Endothelial cell of umbilical vein (primary cell): ENCODE results near the gene MOBP. TPM values are rescaled to one million over a fixed set of nuclear protein-coding genes. Genes with fewer than 3 reads are reported as not detected.

Source experiments
- BruUV-seq: library from RNA; stranded (reverse); fragments of 400-500 nt; replicated peaks from 2 replicates; lab custom pipeline; 2021; lab: Mats Ljungman, UMichigan
- CTCF ChIA-PET: fragments of 300-600, 350-600 bp; sonication (Branson Sonifier 250); formaldehyde crosslinking; loops from one replicate; lab custom pipeline; 2021; ENCODE audit warnings: antibody characterized with exemption, inconsistent platforms; lab: Charles Lee
- POLR2A ChIA-PET: fragments of 300-600, 350-600 bp; sonication (Branson Sonifier 250); formaldehyde crosslinking; loops from one replicate; lab custom pipeline; 2021; ENCODE audit warnings: antibody characterized with exemption, inconsistent platforms; lab: Charles Lee
- DNase-seq: peaks from one replicate; pipeline ENCODE4 v3.0.0-alpha.2; 2011; ENCODE audit warnings: low read depth, low spot score
- FAIRE-seq: peaks from 2 replicates; lab custom pipeline; 2011; peaks lifted over from hg19 to GRCh38; lab: Jason Lieb, UNC
- H2AFZ ChIP-seq: 2 replicates; pipeline ENCODE4 v1.6.0; 2012; ENCODE audit warnings: low read depth, low read length, control low read depth, inconsistent platforms
- H3K27ac ChIP-seq: 2 replicates; pipeline ENCODE4 v1.5.1; 2011; ENCODE audit warnings: low read depth, mild to moderate bottlenecking, control low read depth, low read length, moderate library complexity; ENCODE audit not compliant: insufficient read depth
- H3K27me3 ChIP-seq, 2 experiments: 2 replicates each; pipeline versions ENCODE4 v1.6.0 to v1.6.1; 2011; ENCODE audit warnings: low read length in 2 of 2, mixed read lengths in 1 of 2; ENCODE audit not compliant: control insufficient read depth in 2 of 2, insufficient read depth in 2 of 2
- H3K36me3 ChIP-seq, 2 experiments: 2 replicates in 1 of 2; 3 replicates in 1 of 2; pipeline ENCODE4 v1.5.1; 2011; ENCODE audit warnings: low read length in 2 of 2, mild to moderate bottlenecking in 1 of 2, moderate library complexity in 1 of 2; ENCODE audit not compliant: control insufficient read depth in 2 of 2, insufficient read depth in 2 of 2; ENCODE audit errors: extremely low read depth in 1 of 2
- H3K4me1 ChIP-seq: 3 replicates; pipeline ENCODE4 v1.5.1; 2011; ENCODE audit warnings: mild to moderate bottlenecking, low read length; ENCODE audit not compliant: control insufficient read depth, insufficient read depth; ENCODE audit errors: extremely low read depth
- H3K4me2 ChIP-seq: 2 replicates; pipeline ENCODE4 v1.6.1; 2011; ENCODE audit warnings: low read length, control low read depth, mixed read lengths; ENCODE audit not compliant: insufficient read depth
- H3K4me3 ChIP-seq, 3 experiments: fragments of 200-600 bp in 1 of 3; sonication (generic), shearing (Covaris generic) in 1 of 3; replicated peaks in 1 of 3; 2 replicates each; pipeline ENCODE4 v1.5.1; 2011 to 2016; ENCODE audit warnings: control low read depth in 3 of 3, low read length in 3 of 3, mild to moderate bottlenecking in 2 of 3, inconsistent platforms in 1 of 3, low read depth in 1 of 3, moderate library complexity in 1 of 3; ENCODE audit not compliant: insufficient read depth in 1 of 3
- H3K79me2 ChIP-seq: 2 replicates; pipeline ENCODE4 v1.6.0; 2012; ENCODE audit warnings: low read length, inconsistent platforms; ENCODE audit not compliant: control insufficient read depth, insufficient read depth
- H3K9ac ChIP-seq: replicated peaks from 2 replicates; pipeline ENCODE3; 2011; ENCODE audit warnings: low read length, control low read depth; ENCODE audit not compliant: insufficient read depth; ENCODE audit errors: extremely low read depth
- H3K9me1 ChIP-seq: replicated peaks from 3 replicates; pipeline ENCODE4 v1.6.0; 2011; ENCODE audit warnings: mild to moderate bottlenecking, low read length; ENCODE audit not compliant: control insufficient read depth, insufficient read depth; ENCODE audit errors: extremely low read depth
- H3K9me3 ChIP-seq: replicated peaks from 2 replicates; pipeline ENCODE4 v1.5.1; 2012; ENCODE audit warnings: low read length, inconsistent platforms; ENCODE audit not compliant: control insufficient read depth, insufficient read depth
- H4K20me1 ChIP-seq: replicated peaks from 2 replicates; pipeline ENCODE3; 2011; ENCODE audit warnings: mild to moderate bottlenecking, low read length; ENCODE audit not compliant: control insufficient read depth, insufficient read depth; ENCODE audit errors: extremely low read depth
- EZH2 ChIP-seq: IDR thresholded peaks from 2 replicates; pipeline ENCODE4 v1.6.1; 2012; ENCODE audit warnings: borderline replicate concordance, low read depth, mild to moderate bottlenecking, moderate library complexity, low read length, inconsistent platforms; ENCODE audit not compliant: severe bottlenecking
- FOS ChIP-seq: IDR thresholded peaks from 2 replicates; pipeline ENCODE4 v1.6.1; 2011; ENCODE audit warnings: mild to moderate bottlenecking, low read length, moderate library complexity, borderline replicate concordance; ENCODE audit not compliant: insufficient read depth
- GATA2 ChIP-seq: IDR thresholded peaks from 2 replicates; pipeline ENCODE4 v1.7.0; 2011; ENCODE audit warnings: low read depth, mild to moderate bottlenecking, moderate library complexity, mixed read lengths, low read length; ENCODE audit not compliant: insufficient read length, insufficient read depth
- JUN ChIP-seq: IDR thresholded peaks from 2 replicates; pipeline ENCODE4 v1.6.1; 2011; ENCODE audit warnings: borderline replicate concordance, low read depth; ENCODE audit not compliant: insufficient read length, insufficient read depth
- MAX ChIP-seq: IDR thresholded peaks from 2 replicates; pipeline ENCODE4 v1.6.1; 2011; ENCODE audit not compliant: insufficient read depth, insufficient read length
- MYC ChIP-seq: IDR thresholded peaks from one replicate; pipeline ENCODE4 v1.6.1; 2011; ENCODE audit warnings: mild to moderate bottlenecking, low read depth, low read length
- POLR2A ChIP-seq: IDR thresholded peaks from 2 replicates; pipeline ENCODE4 v1.6.1; 2012; ENCODE audit warnings: low read depth, mild to moderate bottlenecking, control low read depth, low read length
- POLR2AphosphoS5 ChIP-seq: IDR thresholded peaks from 2 replicates; pipeline ENCODE4 v1.6.1; 2012; ENCODE audit warnings: low read depth, mild to moderate bottlenecking, control low read depth, low read length, moderate library complexity; ENCODE audit not compliant: insufficient read depth
- dilution Hi-C: fragments of 300-500 bp; cut with MboI; formaldehyde crosslinking; loops from one replicate; pipeline ENCODE4 v1.15.0; 2019; ENCODE audit warnings: low sequenced_read_pairs; ENCODE audit not compliant: extremely low pct_ligation_motif_present
- intact Hi-C: fragments of 100-400 bp; cut with micrococcal nuclease; formaldehyde crosslinking; loops from one replicate; pipeline ENCODE4 v1.10.0; 2022
- polyA plus RNA-seq, 4 experiments: library from polyadenylated mRNA; depleted of rRNA in 3 of 4; stranded (reverse) in 3 of 4; unstranded in 1 of 4; fragments of >200 nt; gene quantifications; 2 replicates each; pipeline versions ENCODE4 v1.2.1 to v1.2.3, GENCODE V29; 2011 to 2012; ENCODE audit warnings: missing spikeins in 1 of 4
- total RNA-seq: library from RNA; stranded (reverse); gene quantifications from 2 replicates; pipeline ENCODE4 v1.2.3, GENCODE V29; 2021
- TF ChIP-seq, protein P1 (sequence below), 2 donors: IDR thresholded peaks; 1 replicate in 1 of 2; 2 replicates in 1 of 2; pipeline ENCODE4 v1.5.1; 2011; ENCODE audit warnings: low read length in 2 of 2, mild to moderate bottlenecking in 2 of 2, moderate library complexity in 2 of 2, control low read depth in 1 of 2, inconsistent platforms in 1 of 2, low read depth in 1 of 2; ENCODE audit not compliant: insufficient read depth in 1 of 2; ENCODE audit errors: extremely low read depth in 1 of 2

Gene MOBP
- total and polyA plus RNA-seq, 2 donors (not counting 3 experiments of a cell fraction or from before 2014, with no cell fraction given), result 2.0 to 2.3 TPM

DNA sequence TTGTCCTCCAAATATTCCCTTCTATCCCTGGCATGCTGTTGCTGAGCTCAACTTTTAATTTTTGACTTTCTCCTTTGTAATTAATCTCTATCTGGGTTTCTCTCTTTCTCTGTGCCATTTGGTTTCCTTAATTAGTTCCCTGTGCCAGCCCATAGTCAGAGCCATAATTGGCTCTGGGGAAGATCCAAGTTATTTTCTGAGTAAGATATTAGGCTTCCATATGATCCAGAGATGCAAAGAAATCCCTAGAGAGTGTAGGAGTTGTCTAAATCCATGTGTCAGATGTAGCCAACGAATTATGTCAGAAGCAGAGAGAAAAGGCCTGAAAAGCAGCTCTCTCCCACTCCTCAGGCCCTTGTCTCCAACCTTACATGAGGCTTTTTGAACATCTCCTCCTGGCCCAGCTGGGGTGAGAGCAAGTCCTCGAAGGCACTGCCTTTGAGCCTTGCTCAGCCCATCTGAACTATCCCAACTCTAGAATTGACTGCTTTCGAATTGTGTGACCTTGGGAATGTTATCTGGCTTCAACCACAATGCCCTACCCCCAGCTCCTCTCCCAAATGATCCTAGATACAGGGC is 46.4 kb downstream of the MOBP start:
- H3K4me1 ChIP-seq, result no peaks in the 10 kb centered on the region
- H3K79me2 ChIP-seq, result no peaks in the 10 kb centered on the region
- no peaks in the 10 kb centered on the region for H4K20me1 ChIP-seq
- dilution Hi-C loops, result no loop called here
- TF ChIP-seq FOS, result no peak
- no peak for TF ChIP-seq POLR2A
- no peak for TF ChIP-seq EZH2
- no peak for TF ChIP-seq POLR2AphosphoS5
- no peak for TF ChIP-seq MAX
- no peak for TF ChIP-seq JUN
- no peak for TF ChIP-seq GATA2
- no peak for TF ChIP-seq MYC
- TF ChIP-seq, protein P1, sequence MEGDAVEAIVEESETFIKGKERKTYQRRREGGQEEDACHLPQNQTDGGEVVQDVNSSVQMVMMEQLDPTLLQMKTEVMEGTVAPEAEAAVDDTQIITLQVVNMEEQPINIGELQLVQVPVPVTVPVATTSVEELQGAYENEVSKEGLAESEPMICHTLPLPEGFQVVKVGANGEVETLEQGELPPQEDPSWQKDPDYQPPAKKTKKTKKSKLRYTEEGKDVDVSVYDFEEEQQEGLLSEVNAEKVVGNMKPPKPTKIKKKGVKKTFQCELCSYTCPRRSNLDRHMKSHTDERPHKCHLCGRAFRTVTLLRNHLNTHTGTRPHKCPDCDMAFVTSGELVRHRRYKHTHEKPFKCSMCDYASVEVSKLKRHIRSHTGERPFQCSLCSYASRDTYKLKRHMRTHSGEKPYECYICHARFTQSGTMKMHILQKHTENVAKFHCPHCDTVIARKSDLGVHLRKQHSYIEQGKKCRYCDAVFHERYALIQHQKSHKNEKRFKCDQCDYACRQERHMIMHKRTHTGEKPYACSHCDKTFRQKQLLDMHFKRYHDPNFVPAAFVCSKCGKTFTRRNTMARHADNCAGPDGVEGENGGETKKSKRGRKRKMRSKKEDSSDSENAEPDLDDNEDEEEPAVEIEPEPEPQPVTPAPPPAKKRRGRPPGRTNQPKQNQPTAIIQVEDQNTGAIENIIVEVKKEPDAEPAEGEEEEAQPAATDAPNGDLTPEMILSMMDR (IDR thresholded peaks at IDR 0.05; ENCODE audit: extremely low read depth in 1 of 2, insufficient read depth in 1 of 2, low read depth in 1 of 2, low read length in 2 of 2), result no peak
- intact Hi-C loops, result no loop called here
- no peak overlapping the region for H2AFZ ChIP-seq
- BruUV-seq, result no TSS peak
- no peaks in the 10 kb centered on the region for H3K9me3 ChIP-seq
- H3K9me1 ChIP-seq, result no peaks in the 10 kb centered on the region
- H3K4me2 ChIP-seq, result no peak overlapping the region
- DNase-seq, result no peak
- no peak overlapping the region for H3K9ac ChIP-seq
- no peaks in the 10 kb centered on the region for H3K36me3 ChIP-seq
- ChIA-PET POLR2A (no interaction called here), CTCF (no interaction called here)
- no peaks in the 10 kb centered on the region for H3K27me3 ChIP-seq
- H3K4me3 ChIP-seq, result no peak overlapping the region
- no peak overlapping the region for H3K27ac ChIP-seq
- FAIRE-seq, result no peak
